Bronchial epithelial cell (primary cell): ENCODE results near the gene SMC1A. TPM values are rescaled to one million over a fixed set of nuclear protein-coding genes. Genes with fewer than 3 reads are reported as not detected.
A peak's percentile ranks its signal among the peaks of the same experiment; 100 is the strongest.
"Not testable (repeated sequence)": the region's sequence is repeated elsewhere in the genome, so short reads cannot be mapped to it uniquely, and the experiment has no call there.

Experiments used
- DNase-seq: peaks from one replicate; pipeline ENCODE4 v3.0.0-alpha.2; 2010; ENCODE audit warnings: low read depth
- FAIRE-seq: peaks from 2 replicates; lab custom pipeline; 2011; peaks lifted over from hg19 to GRCh38; lab: Jason Lieb, UNC
- H3K27me3 ChIP-seq: 2 replicates; pipeline ENCODE4 v1.5.1; 2011; ENCODE audit warnings: low read length; ENCODE audit not compliant: control insufficient read depth, insufficient read depth
- H3K36me3 ChIP-seq: 2 replicates; pipeline ENCODE4 v1.5.1; 2011; ENCODE audit warnings: low read length; ENCODE audit not compliant: control insufficient read depth, insufficient read depth
- H3K4me3 ChIP-seq: 2 replicates; pipeline ENCODE4 v1.5.1; 2011; ENCODE audit warnings: mild to moderate bottlenecking, low read depth, low read length, control low read depth
- total RNA-seq: library from RNA; depleted of rRNA; stranded (reverse); fragments of >200 nt; gene quantifications from 2 replicates; pipeline ENCODE4 v1.2.1, GENCODE V29; 2014
- TF ChIP-seq, protein P1 (sequence below): IDR thresholded peaks from 2 replicates; pipeline ENCODE4 v1.5.1; 2011; ENCODE audit warnings: mild to moderate bottlenecking, moderate library complexity, low read length, control low read depth, inconsistent platforms; ENCODE audit not compliant: insufficient read depth, severe bottlenecking

The SMC1A gene
- total RNA-seq, 1 donor from 2014 or later: 9.0 TPM

DNA sequence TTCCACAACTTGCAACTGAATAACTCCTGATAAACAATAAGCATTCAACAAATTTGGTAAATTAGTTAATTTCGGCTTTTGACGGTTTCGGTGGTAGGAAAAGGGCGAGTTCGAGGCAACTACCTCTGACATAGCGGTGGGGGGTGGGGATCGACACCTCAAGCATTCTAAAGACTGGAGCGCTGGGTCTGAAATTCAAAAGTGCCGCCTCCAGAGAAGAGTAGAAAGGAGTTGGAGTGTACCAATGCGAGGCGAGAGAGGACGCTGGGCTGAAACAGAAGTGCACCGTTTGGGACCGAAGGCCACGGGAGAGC is 725 bp downstream of the SMC1A start:
- FAIRE-seq (no peak), DNase-seq (no peak)

DNA sequence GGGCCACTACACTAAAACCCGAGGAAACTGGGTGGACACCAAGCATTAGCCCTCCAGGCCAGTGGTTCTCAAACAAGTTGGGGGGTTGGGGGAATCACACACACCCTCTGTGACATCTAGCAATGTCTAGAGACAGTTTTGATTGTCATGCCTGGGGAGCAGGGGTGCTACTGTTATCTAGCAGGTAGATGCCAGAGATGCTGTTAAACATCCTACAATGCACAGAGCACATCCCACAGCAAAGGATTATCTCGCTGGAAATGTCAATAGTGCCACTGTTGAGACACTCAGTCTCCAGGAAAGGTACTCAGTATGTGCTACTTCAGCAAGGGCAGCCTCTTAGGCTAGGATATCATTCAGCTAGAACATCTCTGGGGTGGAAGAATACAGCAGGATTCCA is 1.3 kb downstream of the SMC1A start:
- DNase-seq: no peak
- H3K4me3 ChIP-seq: peak overlapping the region; percentile 72
- H3K36me3 ChIP-seq: no peaks in the 10 kb centered on the region
- no peaks in the 10 kb centered on the region for H3K27me3 ChIP-seq
- FAIRE-seq: no peak
- TF ChIP-seq, protein P1, sequence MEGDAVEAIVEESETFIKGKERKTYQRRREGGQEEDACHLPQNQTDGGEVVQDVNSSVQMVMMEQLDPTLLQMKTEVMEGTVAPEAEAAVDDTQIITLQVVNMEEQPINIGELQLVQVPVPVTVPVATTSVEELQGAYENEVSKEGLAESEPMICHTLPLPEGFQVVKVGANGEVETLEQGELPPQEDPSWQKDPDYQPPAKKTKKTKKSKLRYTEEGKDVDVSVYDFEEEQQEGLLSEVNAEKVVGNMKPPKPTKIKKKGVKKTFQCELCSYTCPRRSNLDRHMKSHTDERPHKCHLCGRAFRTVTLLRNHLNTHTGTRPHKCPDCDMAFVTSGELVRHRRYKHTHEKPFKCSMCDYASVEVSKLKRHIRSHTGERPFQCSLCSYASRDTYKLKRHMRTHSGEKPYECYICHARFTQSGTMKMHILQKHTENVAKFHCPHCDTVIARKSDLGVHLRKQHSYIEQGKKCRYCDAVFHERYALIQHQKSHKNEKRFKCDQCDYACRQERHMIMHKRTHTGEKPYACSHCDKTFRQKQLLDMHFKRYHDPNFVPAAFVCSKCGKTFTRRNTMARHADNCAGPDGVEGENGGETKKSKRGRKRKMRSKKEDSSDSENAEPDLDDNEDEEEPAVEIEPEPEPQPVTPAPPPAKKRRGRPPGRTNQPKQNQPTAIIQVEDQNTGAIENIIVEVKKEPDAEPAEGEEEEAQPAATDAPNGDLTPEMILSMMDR: no peak

More for the DNA sequence above, 725 bp downstream of the SMC1A start:
- no peaks in the 10 kb centered on the region for H3K27me3 ChIP-seq
- H3K36me3 ChIP-seq: no peaks in the 10 kb centered on the region
- TF ChIP-seq, protein P1: no peak
- H3K4me3 ChIP-seq: peak overlapping the region; percentile 72

DNA sequence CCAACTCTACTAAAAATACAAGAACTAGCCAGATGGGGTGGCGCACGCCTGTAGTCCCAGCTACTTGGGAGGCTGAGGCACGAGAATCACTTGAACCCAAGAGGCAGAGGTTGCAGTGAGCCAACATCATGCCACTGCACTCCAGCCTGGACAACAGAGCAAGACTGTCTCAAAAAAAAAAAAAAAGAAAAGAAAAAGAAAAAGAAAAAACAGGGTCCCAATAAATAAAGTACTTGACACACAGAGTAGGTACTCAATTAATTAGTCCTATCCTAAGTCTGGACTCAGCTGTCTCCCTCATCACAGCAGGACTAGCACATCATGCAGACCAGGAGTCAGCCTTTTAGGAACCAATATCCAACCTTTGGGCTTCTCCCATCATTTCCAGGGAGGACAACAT is 2.1 kb downstream of the SMC1A start:
- not testable (repeated sequence) for H3K27me3 ChIP-seq, H3K4me3 ChIP-seq, DNase-seq, H3K36me3 ChIP-seq, FAIRE-seq

DNA sequence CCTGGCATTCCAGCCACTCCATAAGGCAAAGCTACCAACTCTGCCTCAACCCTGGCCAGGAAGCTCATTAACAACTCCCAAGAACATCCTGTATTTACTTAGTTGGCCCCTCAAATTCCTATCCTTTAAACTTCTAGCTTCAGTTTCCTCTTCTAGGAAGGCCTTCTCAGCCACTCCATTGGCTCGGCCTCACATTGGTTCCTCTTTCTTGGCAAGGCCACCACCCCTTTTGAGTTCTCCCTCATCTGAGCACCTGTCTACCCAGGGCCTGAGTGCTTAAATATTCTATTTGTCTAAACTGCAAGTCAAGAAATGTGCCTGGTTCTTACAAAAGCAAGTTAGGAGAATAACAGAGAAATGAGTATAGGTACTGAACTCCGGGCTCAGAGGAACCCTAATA is 10.0 kb downstream of the SMC1A start:
- Histone ChIP-seq H3K27me3 (no peaks in the 10 kb centered on the region), H3K4me3 (no peak overlapping the region), H3K36me3 (peaks cover 4% of the 10 kb centered on the region)
- DNase-seq (no peak), FAIRE-seq (no peak)
- TF ChIP-seq, protein P1: no peak

DNA sequence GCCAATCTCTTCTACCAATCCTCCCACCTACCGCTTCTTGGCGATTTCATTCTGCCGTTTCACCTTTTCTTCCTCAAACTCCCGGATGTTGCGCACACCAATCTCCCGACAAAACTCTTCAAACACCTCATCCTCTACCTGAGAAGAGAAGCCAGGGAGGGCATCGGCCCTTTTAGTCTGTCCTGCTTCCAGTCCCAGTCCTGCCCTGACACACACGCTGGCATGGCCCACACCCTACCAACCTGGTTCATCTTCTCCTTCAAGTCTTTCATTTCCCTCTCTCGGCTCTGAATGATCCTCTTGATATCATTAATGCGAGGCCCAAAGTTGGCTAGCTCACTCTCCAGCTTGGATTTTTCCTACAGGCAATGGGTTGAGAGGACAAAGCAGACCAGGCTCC is 18.9 kb downstream of the SMC1A start:
- Histone ChIP-seq H3K36me3 (no peaks in the 10 kb centered on the region), H3K27me3 (no peaks in the 10 kb centered on the region), H3K4me3 (no peak overlapping the region)
- FAIRE-seq: no peak
- TF ChIP-seq, protein P1: no peak
- no peak for DNase-seq

DNA sequence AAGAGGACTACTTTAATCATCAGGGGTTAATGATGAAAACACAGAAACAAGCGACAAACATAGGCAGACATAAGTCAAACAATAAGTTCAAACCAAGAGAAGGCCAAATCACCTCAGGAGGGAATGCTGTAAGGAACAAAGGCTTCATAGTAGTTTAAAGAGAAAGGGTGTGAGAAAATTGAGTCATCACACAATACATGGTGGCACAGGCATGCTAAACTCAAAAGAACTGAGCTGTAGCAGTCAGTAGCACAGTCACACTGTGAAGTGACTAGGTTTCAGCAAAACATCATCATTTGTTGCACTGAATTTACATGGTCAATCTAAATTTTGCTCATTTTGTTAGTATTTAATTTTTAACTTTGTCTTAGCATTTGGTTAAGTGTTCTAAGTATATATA is 24.2 kb downstream of the SMC1A start:
- H3K36me3 ChIP-seq: peaks cover 2% of the 10 kb centered on the region
- TF ChIP-seq, protein P1: no peak

More for the DNA sequence above, 24.2 kb downstream of the SMC1A start:
- H3K27me3 ChIP-seq: no peaks in the 10 kb centered on the region
- FAIRE-seq: no peak
- no peak overlapping the region for H3K4me3 ChIP-seq
- peak; percentile 13 for DNase-seq
